Activated CD4-positive, alpha-beta T cell treated with anti-CD3 and anti-CD28 coated beads for 48 hours (primary cell): ENCODE results near the gene ULK2.

ENCODE experiments used
- DNase-seq: peaks from one replicate; pipeline ENCODE4 v3.0.0-alpha.2; 2020

Gene ULK2

GRCh38 chr17:19744922-19745757 is 122.6 kb downstream of the ULK2 start:
- peak; percentile 94 for DNase-seq

- peak; percentile 14 for DNase-seq
These were observed 123.2 kb downstream of the ULK2 start for GRCh38 chr17:19744492-19744891.

DNA sequence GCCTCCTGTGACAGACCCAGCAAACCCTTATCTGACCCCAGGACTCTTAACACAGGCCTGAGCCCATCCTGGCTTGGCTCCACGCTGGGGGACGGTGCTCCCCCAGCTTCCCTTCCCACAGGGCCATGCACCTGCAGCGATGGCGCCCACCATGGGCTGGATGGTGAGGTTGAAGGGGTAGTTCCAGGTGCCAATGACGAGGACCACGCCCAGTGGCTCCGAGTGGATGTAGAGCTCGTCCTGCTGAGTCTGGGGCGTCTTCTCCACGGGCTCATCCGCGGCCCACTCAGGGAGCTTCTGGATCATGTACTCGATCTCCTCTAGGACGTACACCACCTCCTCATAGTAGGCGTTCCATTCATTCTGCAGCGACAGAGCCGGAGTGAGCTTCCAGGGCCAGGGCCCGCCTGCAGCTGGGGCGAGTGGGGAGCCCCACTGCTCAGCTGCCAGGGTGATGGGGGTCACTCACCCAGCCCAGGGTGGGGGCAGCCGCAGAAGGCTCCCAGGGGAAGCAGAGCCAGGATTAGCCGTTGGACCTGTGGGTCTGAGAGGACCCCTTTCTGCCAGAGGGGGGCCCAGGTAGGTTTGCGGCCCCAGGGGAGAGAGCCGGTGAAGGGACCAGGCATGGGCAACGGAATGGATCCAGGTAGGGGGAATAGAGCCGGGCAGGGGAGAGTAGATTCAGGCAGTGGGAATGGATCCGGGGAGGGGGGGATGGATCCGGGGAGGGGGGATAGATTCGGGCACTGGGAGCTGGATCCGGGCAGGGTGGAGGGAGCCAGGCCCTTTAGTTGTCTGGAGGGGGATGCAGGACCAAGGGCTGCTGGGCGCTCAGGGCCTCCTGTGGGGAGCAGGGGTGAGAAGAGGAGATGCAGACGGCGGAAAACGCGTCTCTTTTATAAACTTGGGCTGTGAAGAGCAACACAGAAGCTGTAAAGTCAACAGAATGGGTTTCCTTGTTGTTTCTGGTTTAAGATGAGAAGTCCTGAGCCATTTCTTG is 124.3 kb downstream of the ULK2 start:
- DNase-seq: no peak

DNA sequence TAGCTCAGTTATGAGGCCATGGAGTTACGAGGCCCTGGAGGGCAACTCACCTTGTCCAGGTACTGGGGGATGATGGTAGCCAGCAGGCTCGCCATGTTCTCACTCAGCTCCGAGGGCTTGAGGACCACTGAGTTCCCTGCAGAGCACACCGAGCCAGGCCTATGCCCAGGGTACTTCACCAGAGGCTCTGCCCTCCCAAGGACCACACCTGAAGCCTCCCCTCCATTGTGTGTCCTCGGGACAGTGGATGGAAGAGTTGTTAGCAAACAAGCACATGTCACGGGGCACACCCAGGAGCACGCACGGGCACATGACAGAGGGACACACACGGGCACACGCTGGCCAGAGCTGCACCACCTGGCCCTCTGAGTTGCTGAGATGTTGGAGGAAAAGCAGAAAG is 125.2 kb downstream of the ULK2 start:
- DNase-seq: no peak

- no peak for DNase-seq
These were observed 125.8 kb downstream of the ULK2 start for GRCh38 chr17:19741832-19742457.

DNA sequence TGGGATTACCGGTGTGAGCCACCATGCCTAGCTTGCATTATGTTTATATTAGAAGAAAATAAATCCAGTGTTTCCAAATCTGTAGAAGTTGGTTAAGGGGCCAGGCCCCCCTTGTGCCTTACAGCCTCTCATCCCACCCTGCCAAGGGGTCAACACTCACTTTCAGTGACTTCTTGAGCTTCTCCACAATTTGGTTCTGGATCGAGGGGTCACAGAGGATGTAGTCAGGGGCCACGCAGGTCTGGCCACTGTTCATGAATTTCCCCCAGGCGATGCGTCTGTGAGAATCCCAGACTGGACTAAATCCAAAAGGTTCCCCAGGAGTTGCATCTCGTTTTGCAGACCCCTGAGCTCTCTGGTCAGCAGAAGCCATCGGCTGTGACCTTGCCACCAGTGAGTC is 126.8 kb downstream of the ULK2 start:
- DNase-seq: no peak

GRCh38 chr17:19739241-19740201 is 128.2 kb downstream of the ULK2 start:
- DNase-seq: no peak

DNA sequence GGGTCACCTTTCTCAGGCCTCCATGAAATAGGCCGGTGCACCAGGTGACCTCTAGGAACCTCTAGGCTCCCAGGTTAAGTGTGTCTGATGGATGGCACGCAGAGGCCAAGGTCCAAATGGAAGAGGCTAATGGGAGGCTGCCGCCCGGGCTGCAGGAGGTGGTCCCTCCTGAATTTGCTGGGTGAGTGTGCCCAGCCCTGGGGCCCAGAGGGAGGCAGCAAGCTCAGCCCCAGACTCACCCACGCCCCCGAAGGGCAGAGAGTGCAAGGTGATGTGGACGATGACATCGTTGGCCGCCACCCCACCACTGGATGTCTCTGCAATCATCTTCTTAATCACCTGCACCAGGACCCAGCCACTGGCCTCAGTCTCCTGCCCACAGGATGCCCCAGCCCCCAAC is 129.0 kb downstream of the ULK2 start:
- no peak for DNase-seq

- DNase-seq: no peak
These were observed 129.7 kb downstream of the ULK2 start for GRCh38 chr17:19738073-19738449.

GRCh38 chr17:19737305-19738072 is 130.2 kb downstream of the ULK2 start:
- DNase-seq: no peak

DNA sequence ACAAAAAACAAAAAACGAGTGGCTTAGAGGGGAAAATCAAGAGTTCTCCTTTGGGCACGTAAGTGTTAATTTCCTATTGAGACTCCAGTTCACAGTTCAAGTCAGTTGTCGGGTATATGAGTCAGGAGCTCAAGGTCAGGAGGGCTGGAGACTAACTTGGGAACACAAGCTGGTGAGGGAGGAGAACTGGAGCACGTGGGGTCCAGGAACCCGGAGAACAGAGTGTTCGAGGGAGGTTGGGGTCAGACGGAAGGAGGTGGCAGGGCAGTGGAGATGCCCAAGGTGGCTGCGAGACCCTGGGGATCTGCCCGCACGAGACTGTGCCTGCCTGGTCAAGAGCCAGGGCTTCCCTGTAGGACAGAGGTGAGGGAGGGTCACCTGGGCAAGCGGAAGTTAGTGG is 131.7 kb downstream of the ULK2 start:
- DNase-seq: no peak

DNA sequence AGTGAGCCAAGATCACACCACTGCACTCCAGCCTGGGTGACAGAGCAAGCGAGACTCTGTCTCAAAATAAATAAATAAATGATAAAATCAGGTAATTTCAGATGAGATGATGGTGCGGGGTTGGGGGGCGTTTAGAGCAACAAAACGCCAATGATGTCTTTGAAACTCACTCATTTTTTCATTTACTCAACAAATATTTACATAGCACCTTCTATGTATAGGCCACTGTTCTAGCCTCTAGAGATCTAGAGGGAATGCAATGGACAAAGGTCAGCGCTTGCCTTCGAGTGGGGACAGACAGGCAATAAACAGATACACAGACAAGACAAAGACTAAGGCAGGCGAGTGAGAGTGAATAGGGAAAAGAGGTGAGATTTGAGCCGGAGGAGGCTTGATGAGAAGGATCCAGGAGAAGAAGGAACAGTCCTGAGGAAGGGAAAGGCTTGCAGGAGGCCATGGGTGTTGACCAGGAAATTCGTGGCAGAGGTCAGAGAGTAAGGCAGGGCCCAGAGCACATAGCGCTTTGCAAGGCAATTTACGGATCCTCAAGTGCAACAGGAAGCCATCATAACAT is 133.7 kb downstream of the ULK2 start:
- no peak for DNase-seq

- no peak for DNase-seq
These were observed 136.1 kb downstream of the ULK2 start for GRCh38 chr17:19731626-19732025.

DNA sequence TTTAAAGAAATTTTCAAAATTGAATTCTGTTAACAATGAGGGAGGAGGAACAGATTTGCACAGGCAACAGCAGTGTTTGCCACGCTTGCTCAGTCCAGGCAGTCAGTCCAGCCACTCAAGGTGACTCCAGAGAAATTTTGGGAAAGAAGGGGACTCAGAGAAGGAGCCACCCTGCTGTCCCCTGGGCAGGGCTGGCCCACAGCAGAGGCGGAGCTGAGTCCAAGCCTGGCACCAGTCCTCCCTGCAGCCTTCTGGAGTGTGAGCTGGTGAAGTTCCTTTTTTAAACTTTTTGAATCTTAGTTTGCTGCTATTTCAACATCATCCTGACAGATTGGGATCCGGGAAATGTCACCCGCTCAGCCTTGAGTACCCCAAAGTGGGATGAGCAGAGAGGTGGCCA is 136.9 kb downstream of the ULK2 start:
- no peak for DNase-seq

DNA sequence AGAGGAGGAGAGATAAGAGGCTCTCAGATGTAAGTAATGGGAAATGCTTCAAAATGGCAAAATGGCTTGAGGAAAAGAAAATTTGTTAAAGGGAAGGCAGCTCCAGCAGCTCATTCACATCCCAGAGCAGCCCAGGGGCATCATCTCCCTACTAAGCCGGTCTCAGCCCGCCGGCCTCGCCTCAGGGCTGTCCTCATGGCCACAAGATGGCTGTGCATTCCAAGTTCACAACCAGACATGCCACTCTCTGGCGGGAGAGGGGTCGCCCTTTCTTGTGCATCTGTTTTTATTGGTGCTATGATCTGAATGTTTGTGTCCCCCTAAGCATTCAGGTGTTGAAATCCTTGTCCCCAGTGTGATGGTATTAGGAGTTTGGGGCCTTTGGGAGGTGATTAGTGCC is 137.8 kb downstream of the ULK2 start:
- no peak for DNase-seq

- DNase-seq: no peak
These were observed 139.6 kb downstream of the ULK2 start for GRCh38 chr17:19728084-19728495.

DNA sequence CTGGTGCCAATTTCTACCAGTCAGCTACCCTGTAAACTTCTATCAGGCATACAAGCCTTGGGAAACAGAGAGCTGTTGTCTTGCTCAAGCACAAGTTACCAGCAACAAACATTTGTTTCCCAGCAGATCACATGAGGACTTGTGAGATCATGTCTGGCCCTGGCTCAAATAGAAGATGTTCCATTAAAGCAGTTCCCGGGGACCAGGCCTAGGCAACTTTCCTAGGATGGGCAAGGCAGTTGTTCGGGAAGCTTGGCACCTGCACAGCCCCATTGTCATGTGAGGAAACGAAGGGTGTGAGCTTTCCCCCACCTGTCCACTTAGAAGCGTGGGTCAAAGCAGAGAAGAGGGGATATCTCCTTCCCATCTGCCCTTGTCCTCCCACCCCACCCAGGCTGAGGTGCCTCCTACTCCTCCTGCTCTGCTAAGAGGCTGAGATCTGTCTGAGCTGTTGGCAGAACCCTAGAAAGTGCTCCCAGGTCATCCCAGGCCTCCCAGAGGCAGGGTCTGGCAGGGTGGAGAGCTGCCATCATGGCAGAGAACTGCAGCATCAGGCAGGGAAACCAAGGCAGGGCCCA is 140.1 kb downstream of the ULK2 start:
- no peak for DNase-seq

- DNase-seq: no peak
These were observed 140.9 kb downstream of the ULK2 start for GRCh38 chr17:19726631-19727376.

DNA sequence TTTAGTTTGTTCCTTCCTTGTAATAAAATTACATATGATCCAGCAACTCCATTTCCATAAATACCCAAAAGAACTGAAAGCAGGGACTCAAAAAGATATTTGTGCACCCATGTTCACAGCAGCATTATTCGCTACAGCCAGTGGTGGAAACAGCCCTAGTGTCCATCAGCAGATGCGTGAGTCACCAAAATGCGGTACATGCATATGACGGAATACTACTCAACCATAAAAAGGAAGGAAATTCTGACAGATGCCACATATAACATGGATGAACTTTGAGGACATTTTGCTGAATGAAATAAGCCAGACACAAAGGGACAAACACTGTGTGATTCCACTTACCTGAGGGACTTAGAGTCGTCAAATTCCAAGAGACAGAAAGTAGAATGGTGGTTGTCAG is 142.2 kb downstream of the ULK2 start:
- DNase-seq: no peak
